Heart left ventricle (tissue), 16 donors: ENCODE data around the gene SEC62. TPM values are rescaled to one million over a fixed set of nuclear protein-coding genes. Genes with fewer than 3 reads are reported as not detected.

Source experiments
- ATAC-seq, 4 donors: fragments of 200-7000 bp; cut with Tn5 transposase; one replicate each; pipeline ENCODE4 v1.9.1; 2020 to 2022; ENCODE audit warnings: moderate library complexity in 4 of 4, mild to moderate bottlenecking in 3 of 4, moderate number of reproducible peaks in 1 of 4
- DNase-seq, 5 donors: peaks; one replicate each; pipeline ENCODE4 v3.0.0-alpha.2; 2020
- H3K27ac ChIP-seq, 12 donors: fragments of 200-600 bp; sonication (generic) in 4 of 12; one replicate each; pipeline versions ENCODE4 v1.5.0 to v1.8.0; 2016 to 2022; ENCODE audit warnings: mild to moderate bottlenecking in 2 of 12
- H3K27me3 ChIP-seq, 9 donors: fragments of 200-600 bp; sonication (generic) in 2 of 9; one replicate each; pipeline versions ENCODE4 v1.5.1 to v1.8.0; 2016 to 2022; ENCODE audit warnings: mild to moderate bottlenecking in 3 of 9
- H3K36me3 ChIP-seq, 9 donors: fragments of 200-600 bp; sonication (generic) in 2 of 9; one replicate each; pipeline versions ENCODE4 v1.5.0 to v1.8.0; 2018 to 2022; ENCODE audit warnings: mild to moderate bottlenecking in 2 of 9
- H3K4me1 ChIP-seq, 12 donors: fragments of 200-600 bp; sonication (generic) in 4 of 12; one replicate each; pipeline versions ENCODE4 v1.5.0 to v1.8.0; 2016 to 2022; ENCODE audit warnings: mild to moderate bottlenecking in 3 of 12
- H3K4me3 ChIP-seq, 12 donors: fragments of 200-600 bp; sonication (generic) in 4 of 12; one replicate each; pipeline versions ENCODE4 v1.5.0 to v1.8.0; 2017 to 2022; ENCODE audit warnings: mild to moderate bottlenecking in 9 of 12, moderate library complexity in 4 of 12
- H3K9me3 ChIP-seq, 12 donors: fragments of 200-600 bp; sonication (generic) in 4 of 12; one replicate each; pipeline versions ENCODE4 v1.5.0 to v1.8.0; 2016 to 2022; ENCODE audit warnings: mild to moderate bottlenecking in 1 of 12
- POLR2A ChIP-seq, 2 donors: fragments of 450-650 bp; IDR thresholded peaks; one replicate each; pipeline ENCODE4 v1.6.1; 2017; ENCODE audit warnings: antibody characterized with exemption in 2 of 2, mild to moderate bottlenecking in 2 of 2, moderate library complexity in 2 of 2
- WGBS, 4 donors: extraction: QIAGEN DNeasy Blood & Tissue Kit in 2 of 4; methylation state at CpG; one replicate each; pipeline versions ENCODE4 v1.1.5 to v1.1.7; 2013 to 2018; 5-methylcytosine and 5-hydroxymethylcytosine counted together
- intact Hi-C, 10 donors: fragments of 100-400 bp; cut with DNase I; formaldehyde crosslinking; loops; one replicate each; pipeline versions ENCODE4 v1.11.1 to v1.14.2; 2022
- polyA plus RNA-seq, 2 donors: library from polyadenylated mRNA; stranded (reverse); fragments of 200-250 nt; gene quantifications; one replicate each; pipeline ENCODE4 v1.2.3, GENCODE V29; 2013
- total RNA-seq, 9 donors: library from RNA; depleted of rRNA in 2 of 9; stranded (reverse); fragments of >200 nt in 2 of 9; fragmentation: NEBNext Ultra II Directional in 3 of 9; extraction: Animal tissue kit (Norgen Biotek cat#: 25700) in 3 of 9; gene quantifications; one replicate each; pipeline versions ENCODE4 v1.1.0 to v1.2.4, GENCODE V29; 2016 to 2023
- TF ChIP-seq, protein P1 (sequence below), 12 donors: fragments of 200-600 bp; sonication (generic) in 4 of 12; IDR thresholded peaks; one replicate each; pipeline versions ENCODE4 v1.5.0 to v1.8.0; 2018 to 2022; ENCODE audit warnings: antibody characterized with exemption in 12 of 12, mild to moderate bottlenecking in 5 of 12
- donor health status: ischemic (EF 13 %, LVEDD 7.1; RV severe dilation, severe dysfunction).
- donor health status: healthy with polysubstance abuse.
- donor health status: DM: no; HTN: yes; CAD: no.
- donor health status: DM: no; HTN: no; CAD: no.
- donor health status: ischemic (EF 25% LVEDD 6.9; RV normal size, moderate dysfunction).
- donor health status: ischemic (EF 25% LVEDD 5.7; RV mildly dilated, moderate dysfunction).
- donor health status: healthy.
- donor health status: DM: yes; HTN: yes; CAD: no.
- donor health status: ischemic (EF 35%, LVEDD 5.7; RV mildly dilated, moderate dysfunction).
- donor health status: nonischemic (EF 11% LVEDD 7.7; RV severe dilation, severe dysfunction).
- donor health status: DM: yes; HTN: yes; CAD: no.
- donor health status: PGD.
- donor health status: ischemic (EF 29% LVEDD 5.4; RV normal size, mild dysfunction).
- donor health status: nonischemic (EF 23%, LVEDD 6.1; RV moderate dilation, normal function).

Gene SEC62
- total and polyA plus RNA-seq, 11 donors: 29.5 to 104 (median 71.1) TPM

DNA sequence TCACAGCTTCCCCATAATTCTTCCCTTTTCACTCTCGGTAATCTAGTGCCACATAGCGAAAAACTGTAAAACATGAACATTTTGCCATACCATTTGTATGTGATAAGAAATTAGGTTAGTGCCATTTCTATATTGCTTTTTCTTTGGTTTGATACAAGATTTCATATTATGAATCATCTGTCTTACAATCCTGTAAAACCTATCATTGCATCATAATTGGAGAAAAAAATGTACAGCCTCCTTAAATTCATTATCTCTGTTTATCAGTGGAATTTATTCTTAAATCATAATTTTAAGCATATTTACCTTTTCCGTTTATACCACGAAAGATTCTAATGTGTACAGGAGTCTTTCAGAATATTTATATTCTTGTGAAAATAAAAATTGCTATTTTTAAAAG is 23.8 kb downstream of the SEC62 start:
- Histone ChIP-seq H3K4me1 (peaks cover 0 to 31% (median 6%) of the 10 kb centered on the region in 12 donors), H3K36me3 (peaks cover 0 to 100% (median 95%) of the 10 kb centered on the region in 9 donors), H3K27ac (no peak overlapping the region), H3K9me3 (no peaks in the 10 kb centered on the region), H3K27me3 (no peaks in the 10 kb centered on the region), H3K4me3 (no peak overlapping the region)
- ATAC-seq: no peak
- TF ChIP-seq, protein P1, sequence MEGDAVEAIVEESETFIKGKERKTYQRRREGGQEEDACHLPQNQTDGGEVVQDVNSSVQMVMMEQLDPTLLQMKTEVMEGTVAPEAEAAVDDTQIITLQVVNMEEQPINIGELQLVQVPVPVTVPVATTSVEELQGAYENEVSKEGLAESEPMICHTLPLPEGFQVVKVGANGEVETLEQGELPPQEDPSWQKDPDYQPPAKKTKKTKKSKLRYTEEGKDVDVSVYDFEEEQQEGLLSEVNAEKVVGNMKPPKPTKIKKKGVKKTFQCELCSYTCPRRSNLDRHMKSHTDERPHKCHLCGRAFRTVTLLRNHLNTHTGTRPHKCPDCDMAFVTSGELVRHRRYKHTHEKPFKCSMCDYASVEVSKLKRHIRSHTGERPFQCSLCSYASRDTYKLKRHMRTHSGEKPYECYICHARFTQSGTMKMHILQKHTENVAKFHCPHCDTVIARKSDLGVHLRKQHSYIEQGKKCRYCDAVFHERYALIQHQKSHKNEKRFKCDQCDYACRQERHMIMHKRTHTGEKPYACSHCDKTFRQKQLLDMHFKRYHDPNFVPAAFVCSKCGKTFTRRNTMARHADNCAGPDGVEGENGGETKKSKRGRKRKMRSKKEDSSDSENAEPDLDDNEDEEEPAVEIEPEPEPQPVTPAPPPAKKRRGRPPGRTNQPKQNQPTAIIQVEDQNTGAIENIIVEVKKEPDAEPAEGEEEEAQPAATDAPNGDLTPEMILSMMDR (IDR thresholded peaks at IDR 0.05): no peak
- no peak for TF ChIP-seq POLR2A (IDR thresholded peaks at IDR 0.05)
- WGBS, 4 donors: 96 to 98% (median 97%) methylated on average over 4 of the region's 4 CpGs
- no peak for DNase-seq
- intact Hi-C loops: loop anchor here in 1 of 10 donors (10.0 kb wide), 1 partner anchor 184 kb away; no protein-coding TSS in a partner anchor

DNA sequence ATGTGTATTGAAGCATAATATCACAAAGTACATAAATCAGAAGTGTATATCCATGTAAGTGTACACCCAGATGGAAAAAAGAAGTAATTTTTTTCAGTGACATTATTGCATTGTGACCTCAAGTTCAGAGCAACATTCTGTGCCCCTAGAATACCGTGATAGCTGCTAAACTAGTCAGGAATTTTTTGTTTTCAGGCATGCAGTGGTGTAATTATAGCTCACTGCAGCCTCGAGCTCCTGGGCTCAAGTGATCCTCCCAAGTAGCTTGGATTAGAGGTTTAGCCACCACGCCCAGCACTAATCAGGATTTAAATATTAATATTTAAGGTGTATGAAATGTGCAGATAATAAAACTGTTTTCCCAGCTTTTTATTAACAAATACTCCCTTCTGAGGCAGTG is 25.5 kb downstream of the SEC62 start:
- Histone ChIP-seq H3K27ac (peak overlapping the region in 4 of 12 donors; percentile 6 to 42 (median 26)), H3K4me3 (no peak overlapping the region), H3K4me1 (peaks cover 0 to 36% (median 7%) of the 10 kb centered on the region in 12 donors), H3K9me3 (no peaks in the 10 kb centered on the region), H3K27me3 (no peaks in the 10 kb centered on the region), H3K36me3 (peaks cover 0 to 99% (median 93%) of the 10 kb centered on the region in 9 donors)
- no peak for TF ChIP-seq POLR2A (IDR thresholded peaks at IDR 0.05)
- TF ChIP-seq, protein P1 (IDR thresholded peaks at IDR 0.05): no peak
- intact Hi-C loops: loop anchor here in 1 of 10 donors (10.0 kb wide), 1 partner anchor 183 kb away; no protein-coding TSS in a partner anchor
- ATAC-seq (peak in 3 of 4 donors; percentile 37 to 80 (median 59)), DNase-seq (no peak)
- WGBS, 4 donors: 30 to 44% (median 39%) methylated on average over 3 of the region's 3 CpGs

DNA sequence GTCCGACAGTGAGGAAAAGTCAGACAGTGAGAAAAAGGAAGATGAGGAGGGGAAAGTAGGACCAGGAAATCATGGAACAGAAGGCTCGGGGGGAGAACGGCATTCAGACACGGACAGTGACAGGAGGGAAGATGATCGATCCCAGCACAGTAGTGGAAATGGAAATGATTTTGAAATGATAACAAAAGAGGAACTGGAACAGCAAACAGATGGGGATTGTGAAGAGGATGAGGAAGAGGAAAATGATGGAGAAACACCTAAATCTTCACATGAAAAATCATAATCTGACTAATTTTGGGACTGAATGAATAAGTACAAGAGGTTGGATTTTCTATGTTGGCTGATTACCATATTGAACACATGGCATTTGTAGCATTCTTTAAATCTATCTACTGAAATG is 26.2 kb downstream of the SEC62 start:
- intact Hi-C loops: loop anchor here in 1 of 10 donors (10.0 kb wide), 1 partner anchor 182 kb away; no protein-coding TSS in a partner anchor
- ATAC-seq (no peak), DNase-seq (no peak)
- Histone ChIP-seq H3K27ac (peak overlapping the region in 2 of 12 donors; percentile 32 to 42), H3K4me1 (peaks cover 0 to 36% (median 7%) of the 10 kb centered on the region in 12 donors), H3K4me3 (no peak overlapping the region), H3K9me3 (no peaks in the 10 kb centered on the region), H3K27me3 (no peaks in the 10 kb centered on the region), H3K36me3 (peaks cover 0 to 95% (median 87%) of the 10 kb centered on the region in 9 donors)
- TF ChIP-seq POLR2A (IDR thresholded peaks at IDR 0.05): no peak
- TF ChIP-seq, protein P1 (IDR thresholded peaks at IDR 0.05): no peak
- 73 to 80% (median 80%) methylated on average over 5 of the region's 5 CpGs for WGBS, 4 donors

DNA sequence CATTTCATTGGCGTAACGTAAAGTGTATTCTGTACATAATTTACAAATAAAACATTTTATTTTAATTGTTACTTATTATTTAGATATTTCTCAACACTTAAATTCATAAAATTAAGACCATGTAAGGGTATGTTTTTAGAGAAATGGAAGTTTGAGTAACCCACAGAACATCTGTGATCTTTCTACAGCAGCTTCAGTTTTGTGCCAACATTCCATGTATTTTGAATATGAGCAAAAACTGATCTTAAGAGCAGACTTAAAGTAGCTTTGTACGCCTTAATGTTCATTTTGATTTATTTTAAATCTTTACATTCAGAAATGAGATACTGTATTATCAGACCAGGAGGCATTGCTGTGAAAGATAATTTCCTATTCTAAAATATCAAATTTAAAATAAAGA is 27.2 kb downstream of the SEC62 start:
- intact Hi-C loops: loop anchor here in 1 of 10 donors (10.0 kb wide), 1 partner anchor 181 kb away; no protein-coding TSS in a partner anchor
- Histone ChIP-seq H3K4me1 (peaks cover 0 to 36% (median 7%) of the 10 kb centered on the region in 12 donors), H3K4me3 (no peak overlapping the region), H3K27ac (no peak overlapping the region), H3K9me3 (no peaks in the 10 kb centered on the region), H3K36me3 (peaks cover 0 to 85% (median 77%) of the 10 kb centered on the region in 9 donors), H3K27me3 (no peaks in the 10 kb centered on the region)
- no peak for ATAC-seq
- no peak for DNase-seq
- WGBS, 4 donors: 90 to 92% (median 91%) methylated on average over 3 of the region's 3 CpGs
- TF ChIP-seq, protein P1 (IDR thresholded peaks at IDR 0.05): no peak
- TF ChIP-seq POLR2A (IDR thresholded peaks at IDR 0.05): no peak
